ENCODE measurements around the gene DGKB.

The DGKB gene

GRCh38 chr7:14673202-14673601 lies 229.3 kb downstream of the DGKB start:
- no peaks in the 10 kb centered on the region for H3K4me1 Mint-ChIP-seq (ENCODE audit: low read depth in 2 of 2)
- no peaks in the 10 kb centered on the region for H3K36me3 Mint-ChIP-seq (ENCODE audit: insufficient read depth)
- no peaks in the 10 kb centered on the region for H3K27me3 Mint-ChIP-seq
- no peaks in the 10 kb centered on the region for H3K9me3 Mint-ChIP-seq
- no peak overlapping the region for H3K4me3 Mint-ChIP-seq
- ATAC-seq (replicated peaks) (no peak), DNase-seq (no peak)
- H3K27ac Mint-ChIP-seq: no peak overlapping the region

DNA sequence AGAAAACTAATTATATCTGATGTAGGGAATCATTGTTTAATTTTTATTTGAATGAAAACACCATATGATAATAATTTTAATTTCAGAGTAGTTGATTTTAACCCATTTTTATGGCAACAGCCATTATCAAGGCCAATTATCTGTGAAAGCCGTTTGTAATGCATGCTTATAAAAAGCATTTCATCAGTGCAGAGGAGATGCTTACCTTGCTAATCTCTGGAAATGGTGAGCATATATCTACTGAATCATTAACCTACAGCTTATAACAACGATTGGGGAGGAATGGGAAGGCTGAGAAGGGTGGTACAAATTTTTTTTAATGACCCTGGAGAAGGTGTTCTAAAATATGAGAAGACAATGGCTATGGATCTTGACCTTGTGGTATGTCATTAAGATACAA lies 235.6 kb downstream of the DGKB start:
- H3K4me1 Mint-ChIP-seq (ENCODE audit: low read depth in 2 of 2): no peaks in the 10 kb centered on the region
- peaks cover 0 to 5% of the 10 kb centered on the region in 2 donors for H3K9me3 Mint-ChIP-seq
- H3K27ac Mint-ChIP-seq: no peak overlapping the region
- ATAC-seq (replicated peaks) (no peak), DNase-seq (no peak)
- no peaks in the 10 kb centered on the region for H3K27me3 Mint-ChIP-seq
- no peaks in the 10 kb centered on the region for H3K36me3 Mint-ChIP-seq (ENCODE audit: insufficient read depth)
- no peak overlapping the region for H3K4me3 Mint-ChIP-seq

GRCh38 chr7:14666304-14666703 lies 236.2 kb downstream of the DGKB start:
- Mint-ChIP-seq H3K27me3 (no peaks in the 10 kb centered on the region), H3K36me3 (ENCODE audit: insufficient read depth) (no peaks in the 10 kb centered on the region), H3K4me1 (ENCODE audit: low read depth in 2 of 2) (no peaks in the 10 kb centered on the region), H3K9me3 (peaks cover 0 to 5% of the 10 kb centered on the region in 2 donors), H3K27ac (no peak overlapping the region), H3K4me3 (no peak overlapping the region)
- ATAC-seq (replicated peaks) (no peak), DNase-seq (no peak)

- no peak for ATAC-seq (replicated peaks)
Measured at GRCh38 chr7:14639801-14640200, 262.8 kb downstream of the DGKB start.

GRCh38 chr7:14639329-14639728 lies 263.2 kb downstream of the DGKB start:
- Mint-ChIP-seq H3K9me3 (peaks cover 6 to 10% of the 10 kb centered on the region in 2 donors), H3K4me3 (no peak overlapping the region), H3K27me3 (no peaks in the 10 kb centered on the region), H3K36me3 (ENCODE audit: insufficient read depth) (no peaks in the 10 kb centered on the region), H3K4me1 (ENCODE audit: low read depth in 2 of 2) (no peaks in the 10 kb centered on the region), H3K27ac (no peak overlapping the region)
- DNase-seq (no peak), ATAC-seq (replicated peaks) (no peak)

More at GRCh38 chr7:14639801-14640200, 262.8 kb downstream of the DGKB start:
- H3K4me3 Mint-ChIP-seq: no peak overlapping the region
- H3K4me1 Mint-ChIP-seq (ENCODE audit: low read depth in 2 of 2): no peaks in the 10 kb centered on the region
- H3K36me3 Mint-ChIP-seq (ENCODE audit: insufficient read depth): no peaks in the 10 kb centered on the region
- H3K27me3 Mint-ChIP-seq: no peaks in the 10 kb centered on the region
- H3K9me3 Mint-ChIP-seq: peaks cover 6 to 10% of the 10 kb centered on the region in 2 donors
- H3K27ac Mint-ChIP-seq: no peak overlapping the region
- DNase-seq: no peak

- ATAC-seq (replicated peaks) (no peak), DNase-seq (no peak)
- no peak overlapping the region for H3K27ac Mint-ChIP-seq
- H3K4me3 Mint-ChIP-seq: no peak overlapping the region
- no peaks in the 10 kb centered on the region for H3K4me1 Mint-ChIP-seq (ENCODE audit: low read depth in 2 of 2)
- H3K27me3 Mint-ChIP-seq: no peaks in the 10 kb centered on the region
- no peaks in the 10 kb centered on the region for H3K36me3 Mint-ChIP-seq (ENCODE audit: insufficient read depth)
- H3K9me3 Mint-ChIP-seq: peaks cover 0 to 1% of the 10 kb centered on the region in 2 donors
Measured at GRCh38 chr7:14637968-14638367, 264.6 kb downstream of the DGKB start.

DNA sequence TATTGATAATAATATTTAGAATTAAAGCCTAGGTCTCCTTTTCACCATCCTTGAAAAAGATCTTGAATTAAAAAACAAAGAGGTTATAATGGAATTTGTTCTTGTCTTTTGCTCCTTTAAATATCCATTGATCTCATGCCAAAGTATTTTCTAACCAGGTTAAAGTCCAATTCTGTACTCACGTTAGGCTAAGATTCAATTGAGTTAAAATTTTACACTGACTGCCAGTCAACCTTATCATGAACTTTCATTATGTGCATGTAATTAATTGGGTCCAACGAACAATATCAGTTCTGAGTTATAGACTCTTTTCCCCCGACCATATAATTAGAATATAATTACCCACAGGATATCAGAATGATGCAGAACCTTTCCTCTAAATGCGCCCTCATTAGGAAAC lies 266.6 kb downstream of the DGKB start:
- H3K4me3 Mint-ChIP-seq: no peak overlapping the region
- no peaks in the 10 kb centered on the region for H3K27me3 Mint-ChIP-seq
- no peaks in the 10 kb centered on the region for H3K9me3 Mint-ChIP-seq
- H3K4me1 Mint-ChIP-seq (ENCODE audit: low read depth in 2 of 2): no peaks in the 10 kb centered on the region
- no peaks in the 10 kb centered on the region for H3K36me3 Mint-ChIP-seq (ENCODE audit: insufficient read depth)
- no peak overlapping the region for H3K27ac Mint-ChIP-seq
- ATAC-seq (replicated peaks): no peak
- no peak for DNase-seq

- Mint-ChIP-seq H3K27me3 (no peaks in the 10 kb centered on the region), H3K4me3 (no peak overlapping the region), H3K9me3 (no peaks in the 10 kb centered on the region), H3K36me3 (ENCODE audit: insufficient read depth) (no peaks in the 10 kb centered on the region), H3K27ac (no peak overlapping the region), H3K4me1 (ENCODE audit: low read depth in 2 of 2) (no peaks in the 10 kb centered on the region)
- no peak for ATAC-seq (replicated peaks)
- DNase-seq: no peak
Measured at GRCh38 chr7:14630048-14630447, 272.5 kb downstream of the DGKB start.

GRCh38 chr7:14628516-14628915 lies 274.0 kb downstream of the DGKB start:
- Mint-ChIP-seq H3K4me1 (ENCODE audit: low read depth in 2 of 2) (no peaks in the 10 kb centered on the region), H3K36me3 (ENCODE audit: insufficient read depth) (no peaks in the 10 kb centered on the region), H3K9me3 (no peaks in the 10 kb centered on the region), H3K27ac (no peak overlapping the region), H3K4me3 (no peak overlapping the region), H3K27me3 (no peaks in the 10 kb centered on the region)
- ATAC-seq (replicated peaks) (no peak), DNase-seq (no peak)

GRCh38 chr7:14626076-14626475 lies 276.5 kb downstream of the DGKB start:
- Mint-ChIP-seq H3K4me1 (ENCODE audit: low read depth in 2 of 2) (no peaks in the 10 kb centered on the region), H3K4me3 (no peak overlapping the region), H3K36me3 (ENCODE audit: insufficient read depth) (no peaks in the 10 kb centered on the region), H3K9me3 (no peaks in the 10 kb centered on the region), H3K27me3 (no peaks in the 10 kb centered on the region), H3K27ac (no peak overlapping the region)
- no peak for DNase-seq
- ATAC-seq (replicated peaks): no peak

- peaks cover 0 to under 1% of the 10 kb centered on the region in 2 donors for H3K9me3 Mint-ChIP-seq
- H3K27ac Mint-ChIP-seq: no peak overlapping the region
- H3K4me1 Mint-ChIP-seq (ENCODE audit: low read depth in 2 of 2): no peaks in the 10 kb centered on the region
- no peaks in the 10 kb centered on the region for H3K36me3 Mint-ChIP-seq (ENCODE audit: insufficient read depth)
- H3K27me3 Mint-ChIP-seq: no peaks in the 10 kb centered on the region
- no peak overlapping the region for H3K4me3 Mint-ChIP-seq
- no peak for DNase-seq
- no peak for ATAC-seq (replicated peaks)
Measured at GRCh38 chr7:14622559-14622958, 280.0 kb downstream of the DGKB start.

DNA sequence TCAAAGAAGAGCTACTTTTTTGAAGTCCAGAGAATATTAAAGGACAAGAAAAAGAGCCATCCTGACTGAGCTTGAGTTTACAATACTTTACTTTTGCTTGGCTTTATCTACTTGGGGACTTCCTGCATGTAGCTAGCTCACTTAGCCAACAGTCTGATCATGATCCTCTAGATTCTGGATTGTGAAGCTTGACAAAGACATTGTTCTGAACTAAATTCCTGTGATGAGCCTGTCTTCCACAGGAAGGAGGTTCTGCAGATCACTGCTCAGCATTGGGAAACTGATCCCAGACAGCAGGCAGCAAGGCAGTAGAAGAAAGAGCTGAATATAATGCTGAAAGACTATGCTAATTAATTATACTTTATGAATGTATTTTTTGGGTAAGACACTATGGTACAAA lies 296.4 kb downstream of the DGKB start:
- no peak for ATAC-seq (replicated peaks)
- no peaks in the 10 kb centered on the region for H3K9me3 Mint-ChIP-seq
- no peaks in the 10 kb centered on the region for H3K27me3 Mint-ChIP-seq
- no peak overlapping the region for H3K4me3 Mint-ChIP-seq
- DNase-seq: no peak
- no peaks in the 10 kb centered on the region for H3K4me1 Mint-ChIP-seq (ENCODE audit: low read depth in 2 of 2)
- H3K27ac Mint-ChIP-seq: no peak overlapping the region
- H3K36me3 Mint-ChIP-seq (ENCODE audit: insufficient read depth): no peaks in the 10 kb centered on the region

GRCh38 chr7:14604606-14605005 lies 297.9 kb downstream of the DGKB start:
- ATAC-seq (replicated peaks) (no peak), DNase-seq (no peak)
- no peaks in the 10 kb centered on the region for H3K4me1 Mint-ChIP-seq (ENCODE audit: low read depth in 2 of 2)
- no peak overlapping the region for H3K27ac Mint-ChIP-seq
- H3K9me3 Mint-ChIP-seq: no peaks in the 10 kb centered on the region
- H3K36me3 Mint-ChIP-seq (ENCODE audit: insufficient read depth): no peaks in the 10 kb centered on the region
- no peak overlapping the region for H3K4me3 Mint-ChIP-seq
- H3K27me3 Mint-ChIP-seq: no peaks in the 10 kb centered on the region

- H3K4me3 Mint-ChIP-seq: no peak overlapping the region
- ATAC-seq (replicated peaks) (no peak), DNase-seq (no peak)
- H3K9me3 Mint-ChIP-seq: no peaks in the 10 kb centered on the region
- H3K27me3 Mint-ChIP-seq: no peaks in the 10 kb centered on the region
- H3K4me1 Mint-ChIP-seq (ENCODE audit: low read depth in 2 of 2): no peaks in the 10 kb centered on the region
- no peak overlapping the region for H3K27ac Mint-ChIP-seq
- no peaks in the 10 kb centered on the region for H3K36me3 Mint-ChIP-seq (ENCODE audit: insufficient read depth)
Measured at GRCh38 chr7:14602851-14603250, 299.7 kb downstream of the DGKB start.

DNA sequence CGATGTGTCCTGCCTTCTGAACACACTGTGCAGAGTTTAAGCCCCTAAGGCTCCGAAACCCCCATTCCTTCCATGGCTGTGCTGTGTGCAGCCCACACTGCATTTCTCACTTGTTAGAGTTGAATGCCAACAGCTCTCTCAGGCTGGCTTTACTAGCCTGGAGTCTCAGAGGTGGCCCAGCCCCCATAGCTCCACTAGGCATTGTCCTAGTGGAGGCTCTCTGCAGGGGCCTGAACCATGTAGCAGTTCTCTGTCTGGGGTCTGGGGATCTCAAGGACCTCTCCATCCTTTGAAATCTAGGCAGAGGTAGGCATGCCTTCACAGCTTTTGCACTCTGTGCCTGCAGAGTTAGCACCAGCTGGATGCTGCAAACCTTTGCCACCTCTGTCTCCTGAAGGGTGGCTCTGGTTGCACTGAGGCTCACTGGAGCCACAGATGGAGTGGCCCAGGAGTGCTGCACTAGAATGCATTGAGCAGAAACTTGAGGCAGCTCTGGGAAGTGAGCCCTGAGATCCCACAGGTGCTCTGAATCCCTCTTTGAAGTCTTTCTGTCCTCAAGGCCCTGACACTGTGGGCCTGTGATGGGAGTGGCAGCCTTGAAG lies 301.7 kb downstream of the DGKB start:
- Mint-ChIP-seq H3K36me3 (ENCODE audit: insufficient read depth) (no peaks in the 10 kb centered on the region), H3K27ac (no peak overlapping the region), H3K4me1 (ENCODE audit: low read depth in 2 of 2) (no peaks in the 10 kb centered on the region), H3K9me3 (no peaks in the 10 kb centered on the region), H3K27me3 (no peaks in the 10 kb centered on the region), H3K4me3 (no peak overlapping the region)
- ATAC-seq (replicated peaks) (no peak), DNase-seq (no peak)

Data from effector memory CD8-positive, alpha-beta T cell (primary cell).